KOPT-K1 (cell line): Measurements from ENCODE around the gene ZNF609.
A peak's percentile ranks its signal among the peaks of the same experiment; 100 is the strongest.
"Not testable (repeated sequence)": the region's sequence is repeated elsewhere in the genome, so short reads cannot be mapped to it uniquely, and the experiment has no call there.

Source experiments
- H3K27ac ChIP-seq: fragments of 200-600 bp; sonication (generic); 2 replicates; pipeline ENCODE4 v1.5.1; 2016; ENCODE audit warnings: antibody characterized with exemption, mild to moderate bottlenecking, low read depth, low read length; ENCODE audit not compliant: poor library complexity, severe bottlenecking
- H3K36me3 ChIP-seq: fragments of 200-600 bp; sonication (generic); 2 replicates; pipeline ENCODE4 v1.5.1; 2017; ENCODE audit warnings: antibody characterized with exemption, mild to moderate bottlenecking, low read length, moderate library complexity; ENCODE audit not compliant: insufficient read depth
- H3K9me3 ChIP-seq: fragments of 200-600 bp; sonication (generic); 2 replicates; pipeline ENCODE4 v1.5.1; 2017; ENCODE audit warnings: antibody characterized with exemption, low read length, mild to moderate bottlenecking; ENCODE audit not compliant: insufficient read depth, poor library complexity, severe bottlenecking

ZNF609 gene

GRCh38 chr15:64474846-64475245 is 14.5 kb downstream of the ZNF609 start:
- H3K36me3 ChIP-seq = peaks cover 15% of the 10 kb centered on the region; the same call in 1 of the 2 replicates
- no peaks in the 10 kb centered on the region for H3K9me3 ChIP-seq
- H3K27ac ChIP-seq = no peak overlapping the region

- Histone ChIP-seq H3K36me3 (peaks cover 15% of the 10 kb centered on the region; the same call in 1 of the 2 replicates), H3K27ac (no peak overlapping the region), H3K9me3 (no peaks in the 10 kb centered on the region)
Measured at GRCh38 chr15:64476550-64476949, 16.2 kb downstream of the ZNF609 start.

- no peak overlapping the region for H3K27ac ChIP-seq
- peaks cover 17% of the 10 kb centered on the region for H3K36me3 ChIP-seq
Measured at GRCh38 chr15:64478863-64479262, 18.5 kb downstream of the ZNF609 start.

GRCh38 chr15:64480891-64481290 is 20.5 kb downstream of the ZNF609 start:
- H3K27ac ChIP-seq = no peak overlapping the region
- no peaks in the 10 kb centered on the region for H3K9me3 ChIP-seq
- H3K36me3 ChIP-seq = peaks cover 9% of the 10 kb centered on the region

More at GRCh38 chr15:64478863-64479262, 18.5 kb downstream of the ZNF609 start:
- no peaks in the 10 kb centered on the region for H3K9me3 ChIP-seq

- Histone ChIP-seq H3K9me3 (no peaks in the 10 kb centered on the region), H3K27ac (no peak overlapping the region), H3K36me3 (peaks cover 12% of the 10 kb centered on the region)
Measured at GRCh38 chr15:64483749-64484148, 23.4 kb downstream of the ZNF609 start.

GRCh38 chr15:64485796-64486195 is 25.4 kb downstream of the ZNF609 start:
- no peak overlapping the region for H3K27ac ChIP-seq
- H3K9me3 ChIP-seq = no peaks in the 10 kb centered on the region
- H3K36me3 ChIP-seq = peaks cover 24% of the 10 kb centered on the region

- Histone ChIP-seq H3K36me3 (peaks cover 16% of the 10 kb centered on the region; the same call in 1 of the 2 replicates), H3K27ac (no peak overlapping the region), H3K9me3 (no peaks in the 10 kb centered on the region)
Measured at GRCh38 chr15:64490598-64491259, 30.4 kb downstream of the ZNF609 start.

- H3K27ac ChIP-seq = no peak overlapping the region
- H3K36me3 ChIP-seq = peaks cover 31% of the 10 kb centered on the region
- H3K9me3 ChIP-seq = no peaks in the 10 kb centered on the region
Measured at GRCh38 chr15:64493641-64494040, 33.3 kb downstream of the ZNF609 start.

GRCh38 chr15:64495968-64496367 is 35.6 kb downstream of the ZNF609 start:
- not testable (repeated sequence) for H3K9me3 ChIP-seq, H3K27ac ChIP-seq
- H3K36me3 ChIP-seq = peaks cover 38% of the 10 kb centered on the region

GRCh38 chr15:64500695-64501395 is 40.5 kb downstream of the ZNF609 start:
- no peak overlapping the region for H3K27ac ChIP-seq
- H3K36me3 ChIP-seq = peaks cover 60% of the 10 kb centered on the region
- H3K9me3 ChIP-seq = no peaks in the 10 kb centered on the region

- H3K27ac ChIP-seq = no peak overlapping the region
- peaks cover 55% of the 10 kb centered on the region for H3K36me3 ChIP-seq
- no peaks in the 10 kb centered on the region for H3K9me3 ChIP-seq
Measured at GRCh38 chr15:64501396-64501715, 41.0 kb downstream of the ZNF609 start.

- H3K9me3 ChIP-seq = no peaks in the 10 kb centered on the region
- H3K27ac ChIP-seq = peak overlapping the region; percentile 67
- peaks cover 47% of the 10 kb centered on the region for H3K36me3 ChIP-seq
Measured at GRCh38 chr15:64502151-64502550, 41.8 kb downstream of the ZNF609 start.

- Histone ChIP-seq H3K9me3 (no peaks in the 10 kb centered on the region), H3K27ac (peak overlapping the region; percentile 67), H3K36me3 (peaks cover 43% of the 10 kb centered on the region)
Measured at GRCh38 chr15:64502551-64502950, 42.2 kb downstream of the ZNF609 start.

GRCh38 chr15:64503197-64503596 is 42.8 kb downstream of the ZNF609 start:
- Histone ChIP-seq H3K36me3 (peaks cover 43% of the 10 kb centered on the region), H3K9me3 (no peaks in the 10 kb centered on the region), H3K27ac (peak overlapping the region; percentile 67)

- peaks cover 43% of the 10 kb centered on the region for H3K36me3 ChIP-seq
- H3K9me3 ChIP-seq = no peaks in the 10 kb centered on the region
- peak overlapping the region; percentile 67 for H3K27ac ChIP-seq
Measured at GRCh38 chr15:64503640-64504039, 43.3 kb downstream of the ZNF609 start.

- H3K36me3 ChIP-seq = peaks cover 32% of the 10 kb centered on the region
- H3K9me3 ChIP-seq = no peaks in the 10 kb centered on the region
- peak overlapping the region; percentile 36 for H3K27ac ChIP-seq
Measured at GRCh38 chr15:64507293-64507802, 47.0 kb downstream of the ZNF609 start.
